Measurements from ENCODE around the gene FOS.
A peak's percentile ranks its signal among the peaks of the same experiment; 100 is the strongest.

Gene FOS

GRCh38 chr14:75242546-75243273 is 35.9 kb upstream of the FOS start:
- in situ Hi-C loops (cut with HindIII; ENCODE audit: low pct_unique_long_range_greater_than_20kb, low sequenced_read_pairs), result no loop called here
- no peak for TF ChIP-seq JUND (IDR thresholded peaks at IDR 0.05; ENCODE audit: low read depth)

DNA sequence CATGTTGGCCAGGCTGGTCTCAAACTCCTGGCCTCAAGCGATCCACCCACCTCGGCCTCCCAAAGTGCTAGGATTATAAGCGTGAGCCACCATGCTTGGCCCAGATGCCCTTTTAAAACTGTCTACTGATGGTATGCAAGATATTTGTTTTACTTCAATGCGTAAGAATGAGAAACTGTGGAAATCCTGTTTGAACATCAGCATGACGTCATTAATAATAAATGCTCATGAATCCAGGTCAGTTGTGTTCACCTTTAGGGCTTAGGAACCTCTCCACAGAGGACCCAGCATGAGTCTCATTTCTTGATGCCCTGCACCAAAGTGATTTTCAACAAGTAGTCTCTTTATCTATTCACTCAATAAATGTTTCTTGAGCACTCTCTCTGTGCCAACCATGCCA is 34.5 kb upstream of the FOS start:
- in situ Hi-C loops (cut with HindIII; ENCODE audit: low pct_unique_long_range_greater_than_20kb, low sequenced_read_pairs), result no loop called here
- no peak for TF ChIP-seq JUND (IDR thresholded peaks at IDR 0.05; ENCODE audit: low read depth)
- DNase-seq (ENCODE audit: low read depth in 1 of 2, low spot score in 1 of 2), result no peak

More at GRCh38 chr14:75242546-75243273, 35.9 kb upstream of the FOS start:
- no peak for DNase-seq (ENCODE audit: low read depth in 1 of 2, low spot score in 1 of 2)

DNA sequence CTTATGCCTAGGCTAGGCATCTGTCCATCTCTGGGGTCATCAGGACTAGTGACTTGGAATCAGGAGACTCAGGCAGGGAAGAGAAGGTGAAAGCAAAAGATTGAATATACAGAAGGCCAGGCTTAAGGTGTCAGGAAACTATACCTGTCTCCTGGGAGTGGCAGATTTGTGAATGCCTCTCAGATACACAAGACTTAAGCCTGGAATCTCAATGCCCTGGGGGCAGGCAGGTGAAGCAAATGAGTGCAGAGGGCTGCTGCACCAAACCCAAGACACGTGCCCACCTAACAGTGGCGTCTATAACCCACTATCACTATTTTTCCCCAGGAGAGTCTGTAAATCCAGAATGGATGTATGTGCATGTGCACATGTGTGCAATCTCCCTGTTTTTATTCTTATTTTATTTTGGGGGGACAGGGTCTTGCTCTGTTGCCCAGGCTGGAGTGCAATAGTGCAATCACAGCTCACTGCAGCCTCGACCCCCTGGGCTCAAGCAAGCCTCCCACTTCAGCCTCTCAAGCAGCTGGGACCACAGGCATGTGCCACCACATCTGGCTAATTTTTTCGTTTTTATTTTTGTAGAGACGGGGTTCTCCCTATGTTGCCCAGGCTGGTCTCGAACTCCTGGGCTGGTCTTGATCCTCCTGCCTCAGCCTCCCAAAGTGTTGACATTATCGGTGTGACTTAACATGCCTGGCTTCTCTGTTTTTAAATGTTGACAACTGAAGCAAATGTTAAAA is 31.9 kb upstream of the FOS start:
- no peak for TF ChIP-seq JUND (IDR thresholded peaks at IDR 0.05; ENCODE audit: low read depth)
- DNase-seq (ENCODE audit: low read depth in 1 of 2, low spot score in 1 of 2), result no peak
- in situ Hi-C loops (cut with HindIII; ENCODE audit: low pct_unique_long_range_greater_than_20kb, low sequenced_read_pairs), result no loop called here

DNA sequence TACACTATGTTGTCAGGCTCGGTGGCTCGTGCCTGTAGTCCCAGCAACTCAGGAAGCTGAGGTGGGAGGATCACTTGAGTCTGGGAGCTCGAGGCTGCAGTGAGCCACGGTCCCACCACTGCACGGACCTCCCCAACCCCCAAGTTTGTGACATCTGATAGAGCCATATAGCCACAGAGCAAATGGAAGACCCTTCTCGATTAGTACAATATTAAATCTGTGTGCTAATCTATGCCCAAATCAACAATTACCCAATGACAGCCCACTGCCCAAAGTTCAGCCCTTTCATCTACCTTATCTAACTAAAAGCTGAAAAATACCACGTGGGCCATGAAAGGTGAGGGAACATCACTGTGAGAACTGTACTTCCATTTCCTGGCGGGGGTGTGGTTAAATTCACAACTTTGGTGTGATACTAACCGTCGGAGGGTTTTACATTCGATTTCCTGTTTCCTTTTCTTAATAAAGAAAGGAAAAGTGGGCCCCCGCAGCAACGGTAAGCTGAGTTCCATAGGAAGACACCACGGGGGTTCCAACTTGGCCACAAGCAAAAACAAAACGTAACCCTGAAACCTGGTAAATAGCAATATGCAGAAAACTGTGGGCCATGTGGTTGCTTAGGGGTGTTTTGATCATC is 31.2 kb upstream of the FOS start:
- TF ChIP-seq JUND (IDR thresholded peaks at IDR 0.05; ENCODE audit: low read depth), result no peak
- in situ Hi-C loops (cut with HindIII; ENCODE audit: low pct_unique_long_range_greater_than_20kb, low sequenced_read_pairs), result no loop called here
- no peak for DNase-seq (ENCODE audit: low read depth in 1 of 2, low spot score in 1 of 2)

DNA sequence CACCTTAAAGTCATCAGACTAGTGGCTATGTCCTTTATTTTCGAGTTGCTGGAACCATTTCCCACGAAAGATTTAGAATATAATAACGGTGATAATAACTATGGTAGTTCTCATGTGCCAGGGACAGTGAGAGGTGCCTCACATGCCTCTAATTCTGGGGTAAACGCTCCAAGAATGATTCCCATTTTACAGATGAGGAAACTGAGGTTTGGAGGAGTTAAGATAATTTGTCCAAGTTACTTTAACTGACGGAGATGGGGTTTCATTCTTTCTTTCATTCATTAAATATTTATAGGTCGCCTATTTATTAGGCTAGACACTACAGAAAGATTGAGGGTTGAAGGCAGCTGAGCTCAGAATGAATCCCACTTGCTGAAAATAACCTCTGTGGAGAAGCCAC is 30.7 kb upstream of the FOS start:
- no peak for DNase-seq (ENCODE audit: low read depth in 1 of 2, low spot score in 1 of 2)
- TF ChIP-seq JUND (IDR thresholded peaks at IDR 0.05; ENCODE audit: low read depth), result no peak
- in situ Hi-C loops (cut with HindIII; ENCODE audit: low pct_unique_long_range_greater_than_20kb, low sequenced_read_pairs), result no loop called here

DNA sequence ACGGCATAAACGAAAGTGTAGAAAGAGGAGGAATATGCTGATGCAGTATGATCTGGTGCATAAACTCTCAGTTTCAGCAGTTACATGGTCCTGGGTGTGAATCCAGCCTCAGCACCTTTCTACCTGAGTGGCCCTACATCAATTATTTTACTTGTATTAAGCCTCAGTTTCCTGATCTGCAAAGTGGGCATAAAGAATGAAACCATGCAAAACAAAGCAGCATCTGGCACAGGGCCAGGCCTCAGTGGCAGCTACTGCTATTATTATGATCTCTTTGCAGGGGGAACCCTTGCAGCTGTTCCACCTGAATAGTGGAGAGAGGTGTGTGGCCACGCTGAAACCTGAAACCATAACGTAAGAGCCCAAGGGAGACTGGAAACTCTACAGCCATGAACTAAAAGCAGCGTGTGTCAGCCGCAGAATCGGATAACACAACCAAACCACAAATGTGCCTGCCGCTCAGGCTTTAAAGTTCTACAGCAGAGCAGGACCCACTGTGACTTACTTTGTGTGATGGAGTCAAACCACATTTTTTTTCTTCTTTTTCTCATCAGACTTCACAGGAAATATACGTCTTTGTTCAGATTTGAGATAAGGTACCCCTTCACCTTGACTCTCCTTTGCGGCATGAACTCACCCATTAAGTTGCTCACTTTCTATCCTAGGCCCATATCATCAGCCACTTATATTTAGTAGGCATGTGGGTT is 29.2 kb upstream of the FOS start:
- peak in 1 of 2 experiments; percentile 65 for DNase-seq (ENCODE audit: low read depth in 1 of 2, low spot score in 1 of 2)
- in situ Hi-C loops (cut with HindIII; ENCODE audit: low pct_unique_long_range_greater_than_20kb, low sequenced_read_pairs), result no loop called here
- TF ChIP-seq JUND (IDR thresholded peaks at IDR 0.05; ENCODE audit: low read depth), result no peak

DNA sequence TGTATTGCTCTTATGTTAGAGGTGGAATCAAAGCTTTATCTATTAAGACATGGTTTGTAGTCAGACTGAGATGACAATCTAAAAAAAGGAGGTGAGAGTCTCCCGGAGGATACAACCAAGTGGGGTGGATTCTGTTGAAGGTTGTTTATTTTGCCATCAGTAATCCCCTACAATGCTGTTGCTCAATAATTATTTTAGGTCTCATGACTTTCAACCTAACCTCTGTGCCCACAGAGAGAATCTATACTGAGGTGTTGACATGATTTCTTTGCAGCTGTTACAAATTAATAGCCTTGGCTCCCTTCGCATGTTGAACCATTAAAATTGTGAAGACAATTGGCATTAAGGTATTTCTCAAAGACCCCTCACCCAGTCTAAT is 28.7 kb upstream of the FOS start:
- DNase-seq (ENCODE audit: low read depth in 1 of 2, low spot score in 1 of 2), result no peak
- no peak for TF ChIP-seq JUND (IDR thresholded peaks at IDR 0.05; ENCODE audit: low read depth)
- in situ Hi-C loops (cut with HindIII; ENCODE audit: low pct_unique_long_range_greater_than_20kb, low sequenced_read_pairs), result no loop called here

DNA sequence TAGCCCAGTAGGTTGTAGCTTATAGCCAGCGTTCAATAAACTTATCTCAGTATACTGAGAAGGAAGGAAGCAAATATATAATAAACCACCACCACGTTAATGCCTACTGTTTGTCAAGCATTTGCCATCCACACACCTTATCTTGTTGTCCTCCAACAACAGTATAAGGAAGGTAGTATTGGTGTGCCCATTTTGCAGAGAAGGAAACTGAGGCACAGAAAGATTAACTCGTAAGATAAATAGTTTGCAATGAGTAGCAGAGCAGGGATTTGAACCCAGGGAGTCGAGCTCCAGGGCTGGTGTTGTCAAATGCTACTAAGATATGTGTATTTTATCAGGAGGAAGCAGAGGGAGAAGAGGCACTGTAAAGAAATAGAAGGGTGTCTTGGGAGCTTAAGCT is 27.8 kb upstream of the FOS start:
- TF ChIP-seq JUND (IDR thresholded peaks at IDR 0.05; ENCODE audit: low read depth), result no peak
- in situ Hi-C loops (cut with HindIII; ENCODE audit: low pct_unique_long_range_greater_than_20kb, low sequenced_read_pairs), result no loop called here
- no peak for DNase-seq (ENCODE audit: low read depth in 1 of 2, low spot score in 1 of 2)

DNA sequence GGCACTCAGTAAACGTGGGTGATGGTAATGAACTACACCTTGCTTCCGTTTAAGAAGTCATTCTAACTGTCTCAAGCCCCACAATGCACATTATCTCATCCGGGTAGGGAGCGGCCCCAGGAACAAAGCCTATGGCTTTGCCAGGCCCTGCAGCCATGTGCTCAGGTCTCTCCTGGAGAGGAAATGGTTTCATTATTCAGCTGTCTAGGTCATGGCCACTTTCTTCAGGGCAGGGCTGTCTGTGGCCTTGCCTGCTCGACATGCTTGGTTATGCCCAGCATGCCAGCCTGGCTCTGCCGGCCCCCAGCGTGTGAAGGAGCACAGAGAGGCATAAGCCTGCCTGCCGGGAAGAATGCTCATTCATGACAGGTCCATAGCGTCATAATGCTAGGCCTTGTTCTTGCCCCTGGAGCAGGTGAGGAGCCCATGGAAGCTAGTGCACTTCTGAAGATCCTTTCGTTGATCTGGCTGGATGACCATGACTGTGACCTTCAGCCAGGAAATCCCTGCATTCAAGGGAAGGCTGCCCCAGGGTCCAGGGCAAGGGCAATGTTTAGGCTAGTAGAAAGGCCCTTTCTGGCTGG is 26.3 kb upstream of the FOS start:
- no peak for TF ChIP-seq JUND (IDR thresholded peaks at IDR 0.05; ENCODE audit: low read depth)
- in situ Hi-C loops (cut with HindIII; ENCODE audit: low pct_unique_long_range_greater_than_20kb, low sequenced_read_pairs), result no loop called here
- DNase-seq (ENCODE audit: low read depth in 1 of 2, low spot score in 1 of 2), result peak in 1 of 2 experiments; percentile 48

DNA sequence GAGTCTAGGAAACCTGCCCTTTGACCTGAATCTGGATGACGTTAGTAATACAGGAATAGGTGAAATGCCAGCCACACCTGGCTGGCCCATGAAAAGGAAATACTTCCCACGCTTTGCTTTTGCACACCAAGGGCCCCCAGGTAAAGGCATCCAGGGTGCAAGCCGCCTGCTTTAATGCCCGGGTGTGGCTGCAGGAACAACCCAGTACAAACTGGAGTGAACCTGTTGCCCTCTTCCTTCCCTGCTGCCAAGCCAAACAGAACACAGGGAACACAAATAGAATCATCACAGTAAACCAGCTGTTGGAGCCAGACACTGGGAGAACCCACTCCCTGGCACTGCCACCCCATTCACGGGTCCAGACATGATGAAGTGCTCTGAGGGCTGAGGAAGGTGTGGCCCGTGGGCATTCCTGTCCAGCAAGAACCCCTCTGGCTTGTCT is 24.2 kb upstream of the FOS start:
- DNase-seq (ENCODE audit: low read depth in 1 of 2, low spot score in 1 of 2), result peak in 1 of 2 experiments; percentile 79
- in situ Hi-C loops (cut with HindIII; ENCODE audit: low pct_unique_long_range_greater_than_20kb, low sequenced_read_pairs), result no loop called here
- TF ChIP-seq JUND (IDR thresholded peaks at IDR 0.05; ENCODE audit: low read depth), result no peak

DNA sequence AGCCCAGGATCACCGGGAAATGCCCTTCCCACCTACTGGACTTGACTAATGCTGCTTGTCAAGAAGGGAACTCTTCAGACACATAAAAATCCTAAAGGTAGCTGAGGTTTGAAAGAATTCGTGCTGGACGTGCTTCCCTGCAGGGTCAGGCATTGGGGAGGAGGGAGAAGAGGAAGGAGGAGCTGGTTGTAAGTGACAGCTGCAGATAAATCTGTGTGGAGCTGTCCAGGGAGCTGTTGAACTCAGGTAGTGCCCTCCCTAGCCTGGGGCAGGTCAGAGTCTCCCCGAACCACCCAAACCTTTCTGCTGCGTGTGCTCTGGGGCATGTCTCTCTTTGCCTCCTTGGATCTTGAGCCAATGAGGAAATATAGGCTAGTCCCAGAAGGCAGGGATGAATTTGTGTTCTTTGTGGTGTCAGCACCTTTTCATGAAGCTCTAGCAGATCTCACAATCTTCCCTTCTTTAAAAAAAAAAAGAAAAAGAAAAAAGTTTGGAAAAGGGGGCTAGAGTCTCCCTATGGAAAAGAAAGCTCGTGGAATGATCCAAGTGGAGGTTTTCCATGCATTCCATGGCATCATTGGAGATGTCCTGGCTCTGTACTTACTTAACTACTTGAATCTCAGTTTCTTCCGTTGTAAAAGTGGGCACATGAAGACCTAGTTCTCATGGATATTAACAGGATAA is 23.6 kb upstream of the FOS start:
- in situ Hi-C loops (cut with HindIII; ENCODE audit: low pct_unique_long_range_greater_than_20kb, low sequenced_read_pairs), result no loop called here
- DNase-seq (ENCODE audit: low read depth in 1 of 2, low spot score in 1 of 2), result peak; percentile 51 to 90
- TF ChIP-seq JUND (IDR thresholded peaks at IDR 0.05; ENCODE audit: low read depth), result no peak
